NCI-H82 treated with DMSO at 0.1 percent for 48 hours (cell line): Measurements from ENCODE around the gene SLC25A46.
"Not testable (repeated sequence)": the region's sequence is repeated elsewhere in the genome, so short reads cannot be mapped to it uniquely, and the experiment has no call there.

Source experiments
- DNase-seq: peaks from one replicate; lab custom pipeline; 2025; ENCODE audit not compliant: unreplicated experiment; lab: John Stamatoyannopoulos, UW

Gene SLC25A46

DNA sequence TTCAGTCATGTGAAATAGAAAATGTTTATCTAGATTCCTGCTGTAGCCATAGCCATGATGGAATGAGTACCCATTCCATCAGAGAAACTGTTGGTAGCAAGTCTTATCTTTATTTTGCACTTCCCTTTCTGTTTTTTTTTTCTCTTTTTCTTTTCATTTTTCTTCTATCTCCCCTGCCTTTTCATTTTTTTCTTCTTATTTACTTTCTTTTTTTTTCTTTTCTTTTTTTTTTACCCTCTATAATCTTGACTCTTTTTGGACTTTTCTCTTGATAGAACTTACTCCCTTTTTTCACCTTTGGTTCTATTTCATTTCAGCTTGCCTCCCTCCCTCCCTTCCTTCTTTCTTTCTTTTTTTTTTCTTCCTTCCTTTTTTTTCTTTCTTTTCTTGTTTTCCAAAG is 15.4 kb downstream of the SLC25A46 start:
- DNase-seq: no peak

DNA sequence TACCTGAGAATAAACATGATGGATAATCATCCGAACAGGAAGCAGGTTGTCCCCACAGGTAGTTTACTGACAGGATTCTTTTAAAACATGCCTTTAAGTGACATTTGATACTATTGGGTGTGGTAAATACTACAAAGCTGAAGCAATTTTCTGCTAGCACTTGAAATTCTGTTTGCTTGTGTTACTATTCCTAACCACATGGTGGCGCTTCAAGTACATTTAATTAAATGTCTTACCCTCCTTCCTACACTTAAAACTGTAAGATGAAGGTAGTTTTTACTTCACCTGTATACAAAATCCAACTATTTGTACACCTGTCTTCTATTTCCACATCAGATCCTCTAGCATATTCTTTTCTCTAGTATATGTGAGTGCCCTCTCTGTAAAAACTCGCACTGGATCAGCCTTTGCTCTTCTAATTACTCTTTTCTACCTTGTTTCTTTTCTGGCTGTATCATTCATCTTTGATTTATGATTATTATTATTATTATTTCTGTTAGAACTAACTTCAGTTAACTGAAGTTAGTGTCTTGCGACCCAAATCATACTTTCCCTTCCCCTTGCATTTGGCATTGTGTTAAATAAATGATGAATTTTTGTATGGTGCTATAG is 18.4 kb downstream of the SLC25A46 start:
- no peak for DNase-seq

DNA sequence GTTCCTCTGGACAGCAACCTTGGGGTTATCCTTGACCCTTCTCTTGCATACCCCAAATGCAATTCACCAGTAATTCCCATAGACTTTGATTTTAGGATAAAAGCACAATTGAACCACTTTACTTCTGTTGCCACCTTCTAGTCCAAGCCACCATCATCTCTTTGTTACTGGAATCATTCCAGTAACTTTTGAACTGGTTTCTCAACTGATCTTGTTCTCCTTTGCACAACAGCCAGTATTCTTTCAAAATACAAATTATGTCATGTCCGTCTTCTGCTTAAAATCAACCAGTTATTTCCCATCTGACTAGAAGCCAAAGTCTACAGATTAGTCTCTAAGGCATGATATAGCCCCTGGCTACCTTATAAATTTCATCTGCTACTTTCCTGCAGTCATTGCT is 21.4 kb downstream of the SLC25A46 start:
- DNase-seq: no peak

DNA sequence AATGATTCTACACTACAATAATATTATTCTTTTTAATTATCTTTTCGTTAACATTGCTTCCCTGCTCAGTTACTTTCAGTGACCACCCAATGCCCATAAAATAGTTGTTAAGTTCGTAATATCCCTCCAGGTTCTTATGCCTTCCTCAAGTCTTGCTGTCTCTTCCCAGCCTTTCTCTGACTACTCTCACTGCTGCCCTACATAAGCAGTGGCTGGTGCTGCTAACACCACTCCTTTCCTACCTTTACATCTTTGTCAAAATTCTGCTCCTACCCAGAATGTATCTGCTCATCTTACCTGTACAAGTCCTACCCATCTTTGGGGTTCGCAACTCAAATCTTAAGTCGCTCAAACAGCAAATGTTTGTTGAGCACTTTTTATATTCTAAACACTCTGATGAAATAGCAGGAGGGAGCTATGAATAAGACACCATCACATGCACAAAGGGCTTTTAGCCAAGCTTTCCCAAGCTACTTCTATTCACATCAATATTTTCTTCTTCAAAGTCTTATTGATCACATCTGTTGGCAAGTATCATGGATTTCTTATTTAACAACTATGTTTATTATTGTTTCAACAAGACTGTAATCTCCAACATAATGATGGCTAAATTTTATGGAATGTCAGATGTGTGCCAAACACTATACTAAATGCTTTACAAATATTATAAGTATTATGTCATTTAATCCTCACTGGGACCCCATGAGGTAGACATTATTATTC is 29.5 kb downstream of the SLC25A46 start:
- no peak for DNase-seq

DNA sequence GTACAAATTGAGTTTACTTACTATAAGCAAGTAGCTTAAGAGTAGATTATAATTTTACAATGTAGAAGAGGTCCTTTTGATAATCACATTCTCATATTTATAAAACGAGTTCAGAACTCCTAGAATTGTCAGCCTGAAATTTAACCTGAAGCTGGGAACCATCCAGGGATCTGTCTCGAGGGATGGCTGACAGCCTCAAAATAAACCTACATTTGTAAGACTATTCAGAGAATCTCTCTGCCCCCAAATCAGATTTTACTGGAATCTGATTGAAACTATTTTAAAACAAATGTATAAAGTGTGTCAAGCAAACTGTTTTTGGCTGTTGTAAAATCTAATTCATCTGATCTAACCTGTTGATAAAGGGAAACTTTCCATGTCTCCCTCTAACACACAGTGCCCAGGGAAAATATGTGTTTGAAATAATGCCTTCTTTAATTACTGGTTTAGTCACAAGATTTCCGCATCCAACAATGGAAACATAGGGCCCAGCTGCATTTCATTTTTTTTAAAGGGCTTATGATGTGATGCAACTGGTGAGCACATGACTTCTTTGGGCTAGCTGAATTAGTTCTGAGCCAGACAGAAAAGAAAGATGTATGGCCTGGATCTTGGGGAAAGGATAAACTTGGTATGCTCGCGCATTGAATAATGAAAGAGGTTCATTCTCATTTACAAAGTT is 30.3 kb downstream of the SLC25A46 start:
- DNase-seq: no peak

DNA sequence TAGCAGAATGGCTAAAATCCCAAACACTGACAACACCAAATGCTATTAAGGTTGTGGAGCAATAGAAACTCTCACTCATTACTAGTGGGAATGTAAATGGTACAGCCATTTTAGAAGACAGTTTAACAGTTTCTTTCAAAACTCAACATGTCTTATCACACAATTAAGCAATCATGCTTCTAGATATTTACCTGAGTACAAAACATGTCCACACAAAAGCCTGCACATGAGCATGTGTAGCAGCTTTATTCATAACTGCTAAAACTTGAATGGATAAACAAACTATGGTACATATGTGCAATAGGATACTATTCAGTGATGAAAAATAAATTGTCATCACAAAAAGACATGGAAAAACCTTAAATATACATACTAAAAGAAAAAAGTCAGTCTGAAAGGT is 31.5 kb downstream of the SLC25A46 start:
- no peak for DNase-seq

DNA sequence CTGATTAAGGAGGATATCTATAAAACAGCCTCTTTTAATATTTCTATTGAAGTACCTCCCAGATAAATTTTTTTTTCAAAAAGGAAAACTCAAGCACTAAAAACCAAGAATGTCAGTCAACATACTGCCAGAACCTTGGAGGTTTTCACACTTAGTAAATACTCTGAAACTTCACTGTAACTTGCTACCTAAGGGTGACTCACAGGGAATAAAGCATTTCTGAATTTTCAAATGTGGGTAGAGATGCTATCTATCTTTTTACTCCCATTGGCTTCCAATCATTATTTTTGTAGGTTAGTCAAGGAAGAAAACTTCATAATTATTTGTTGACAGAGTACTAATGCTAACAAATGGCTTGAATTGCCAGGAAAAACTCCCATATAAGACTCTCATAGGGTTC is 46.1 kb downstream of the SLC25A46 start:
- no peak for DNase-seq

DNA sequence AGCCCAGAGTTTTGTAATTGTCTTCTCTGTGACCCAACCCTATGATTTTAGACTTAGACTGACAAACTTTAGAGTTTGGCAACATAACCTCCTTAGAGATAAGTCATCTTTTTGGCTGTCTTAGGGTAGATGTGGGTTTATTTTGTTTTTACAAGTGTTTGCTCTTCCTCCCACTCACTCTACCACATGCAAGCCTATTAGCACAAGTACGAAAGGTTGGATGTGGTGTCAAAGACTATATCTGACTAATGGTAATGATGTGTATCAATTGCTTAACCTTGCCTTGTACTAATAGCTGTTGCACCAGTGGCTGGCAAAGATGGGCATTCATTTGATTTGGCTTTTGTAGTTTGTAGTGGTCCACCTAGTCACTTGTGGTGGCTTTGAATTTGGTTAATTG is 46.5 kb downstream of the SLC25A46 start:
- DNase-seq: no peak

DNA sequence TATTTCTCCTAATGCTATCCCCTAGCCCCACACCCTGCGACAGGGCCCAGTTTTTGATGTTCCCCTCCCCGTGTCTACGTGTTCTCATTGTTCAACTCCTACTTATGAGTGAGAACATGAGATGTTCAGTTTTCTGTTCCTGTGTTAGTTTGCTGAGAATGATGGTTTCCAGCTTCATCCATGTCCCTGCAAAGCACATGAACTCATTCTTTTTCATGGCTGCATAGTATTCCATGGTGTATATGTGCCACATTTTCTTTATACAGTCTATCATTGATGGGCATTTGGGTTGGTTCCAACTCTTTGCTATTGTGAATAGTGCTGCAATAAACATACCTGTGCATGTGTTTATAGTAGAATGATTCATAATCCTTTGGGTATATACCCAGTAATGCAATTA is 49.2 kb downstream of the SLC25A46 start:
- not testable (repeated sequence) for DNase-seq

DNA sequence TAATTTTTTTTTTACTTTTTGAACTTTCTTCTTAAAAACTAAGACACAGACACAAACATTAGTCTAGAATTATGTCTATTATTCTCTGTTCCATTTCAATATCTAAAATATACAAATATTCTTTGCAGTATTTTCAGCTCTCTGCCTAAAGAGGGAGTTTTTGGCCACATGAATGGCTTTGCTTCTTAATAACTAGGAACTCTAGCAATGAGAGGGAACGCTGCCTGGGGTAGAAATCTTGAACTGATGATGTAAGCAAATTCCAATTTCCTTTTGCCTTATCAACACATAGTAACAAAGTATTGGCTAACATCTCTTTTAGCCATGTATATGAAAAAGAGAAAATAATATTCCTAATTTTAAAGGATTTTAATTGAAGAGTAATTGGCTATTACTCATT is 51.9 kb downstream of the SLC25A46 start:
- no peak for DNase-seq

DNA sequence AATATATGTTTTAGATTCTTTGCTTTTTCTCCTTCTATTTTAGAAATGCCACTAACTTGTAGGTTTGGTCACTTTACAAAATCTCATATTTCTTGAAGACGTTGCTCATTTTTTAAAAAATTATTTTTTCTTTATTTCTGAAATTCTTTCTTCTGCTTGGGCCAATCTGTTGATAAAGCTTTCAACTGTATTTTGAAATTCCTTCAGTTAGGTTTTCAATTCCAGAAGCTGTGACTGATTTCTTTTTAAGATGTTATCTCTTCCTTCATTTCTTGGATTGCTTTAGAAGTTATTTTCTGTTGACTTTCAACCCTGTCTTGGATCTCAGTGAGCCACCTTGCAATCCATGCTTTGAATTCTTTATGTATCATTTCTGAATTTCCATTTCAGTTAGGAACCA is 64.2 kb downstream of the SLC25A46 start:
- no peak for DNase-seq

DNA sequence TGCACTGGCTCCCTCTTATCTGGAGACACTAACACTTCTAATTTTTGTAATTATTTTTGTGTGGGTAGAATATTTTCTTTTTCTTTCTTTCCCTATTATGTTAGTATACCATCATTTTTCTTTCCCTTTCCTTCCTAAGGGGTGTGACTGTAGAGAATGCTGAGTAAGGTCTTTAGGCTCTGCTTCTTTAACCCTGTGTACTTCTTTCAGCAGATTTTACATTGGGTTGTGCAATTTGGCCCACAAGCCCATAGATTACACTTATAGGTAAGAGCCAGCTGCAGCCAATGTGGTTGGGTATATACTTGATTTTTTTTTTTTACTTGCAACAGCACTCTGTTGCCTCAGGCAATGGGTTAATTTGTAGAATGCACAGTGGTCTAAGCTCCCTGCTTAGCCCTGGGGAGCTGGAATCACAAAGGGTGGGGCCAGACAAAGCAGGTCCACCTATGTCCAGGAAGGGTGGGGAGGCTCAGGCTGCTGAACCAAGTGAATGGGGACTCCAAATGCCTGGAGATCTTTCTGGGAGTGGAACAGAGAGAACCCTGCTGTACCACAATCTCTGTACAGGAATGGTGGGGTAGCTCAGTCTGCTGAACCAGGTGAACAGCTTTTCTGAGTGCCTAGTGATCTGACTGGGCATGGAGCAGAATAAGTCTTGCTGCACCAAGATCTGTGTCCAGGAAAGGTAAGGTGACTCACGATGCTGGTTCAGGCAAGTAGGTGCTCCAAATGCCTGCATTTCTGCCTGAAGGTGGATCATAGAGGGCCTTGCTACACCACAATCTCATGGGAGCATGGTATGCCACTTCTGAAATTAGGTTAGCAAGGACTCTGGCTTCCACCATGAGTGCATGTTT is 64.9 kb downstream of the SLC25A46 start:
- no peak for DNase-seq

DNA sequence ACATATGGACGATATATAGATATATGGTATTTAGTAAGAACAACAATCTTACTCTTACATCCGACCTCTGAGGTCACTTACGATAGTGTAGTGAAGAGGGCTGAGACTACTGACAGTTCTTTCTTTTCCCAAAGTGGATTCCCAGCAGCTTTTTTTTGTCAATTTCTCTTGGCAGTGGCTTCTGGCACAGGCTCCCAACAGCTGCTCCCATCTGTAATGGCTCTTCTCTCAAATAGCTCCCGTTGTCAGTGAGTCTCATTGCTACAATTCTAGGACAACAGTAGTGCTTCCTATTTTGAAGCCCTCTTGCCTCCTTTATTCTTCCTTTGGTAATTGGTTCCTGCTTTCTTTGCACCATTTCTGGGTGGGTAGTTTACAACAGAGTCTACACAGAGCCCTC is 68.4 kb downstream of the SLC25A46 start:
- DNase-seq: no peak

DNA sequence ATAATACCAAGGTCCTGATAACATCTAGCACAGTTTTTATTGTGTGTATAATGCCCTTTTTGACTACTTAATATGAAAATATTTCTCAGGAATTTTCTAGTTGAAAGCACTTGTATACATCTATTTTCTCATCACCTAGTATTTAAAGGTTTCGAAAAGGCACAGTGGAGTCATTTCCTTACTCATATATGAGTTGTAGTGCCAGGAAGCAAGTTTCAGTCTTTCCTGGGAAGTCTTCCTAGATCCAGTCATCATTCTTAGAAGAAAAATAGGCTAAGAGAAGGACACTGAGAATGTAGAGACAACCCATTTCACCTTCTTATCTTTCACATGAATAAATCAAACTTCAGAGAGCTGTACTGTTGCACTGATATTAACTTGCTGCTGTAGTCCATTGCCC is 70.2 kb downstream of the SLC25A46 start:
- no peak for DNase-seq
